Esophagus (tissue), 2 donors: ENCODE results near the gene CD180. TPM values are rescaled to one million over a fixed set of nuclear protein-coding genes. Genes with fewer than 3 reads are reported as not detected.

Experiments
- H3K27ac ChIP-seq, 2 donors: one replicate each; pipeline ENCODE4 v1.5.1; 2013; ENCODE audit warnings: low read depth in 2 of 2, mild to moderate bottlenecking in 2 of 2, inconsistent platforms in 1 of 2, low read length in 1 of 2, moderate library complexity in 1 of 2
- H3K27me3 ChIP-seq, 2 donors: one replicate each; pipeline ENCODE4 v1.6.1; 2013; ENCODE audit warnings: low read length in 2 of 2, control low read depth in 1 of 2, mild to moderate bottlenecking in 1 of 2; ENCODE audit not compliant: insufficient read depth in 2 of 2, control insufficient read depth in 1 of 2
- H3K36me3 ChIP-seq, 2 donors: one replicate each; pipeline ENCODE4 v1.6.1; 2013; ENCODE audit warnings: low read length in 1 of 2; ENCODE audit not compliant: control insufficient read depth in 2 of 2, insufficient read depth in 2 of 2
- H3K4me1 ChIP-seq, 2 donors: one replicate each; pipeline ENCODE4 v1.6.1; 2013; ENCODE audit warnings: low read length in 1 of 2; ENCODE audit not compliant: control insufficient read depth in 2 of 2, insufficient read depth in 2 of 2
- H3K4me3 ChIP-seq, 2 donors: one replicate each; pipeline ENCODE4 v1.5.1; 2013; ENCODE audit warnings: low read length in 2 of 2, mild to moderate bottlenecking in 2 of 2, low read depth in 1 of 2, moderate library complexity in 1 of 2
- H3K9me3 ChIP-seq, 2 donors: one replicate each; pipeline ENCODE4 v1.6.1; 2013; ENCODE audit warnings: mild to moderate bottlenecking in 2 of 2, low read depth in 1 of 2, low read length in 1 of 2, moderate library complexity in 1 of 2; ENCODE audit not compliant: control insufficient read depth in 2 of 2, insufficient read depth in 1 of 2
- WGBS, 2 donors: extraction: QIAGEN DNeasy Blood & Tissue Kit; methylation state at CpG; one replicate each; pipeline ENCODE4 v1.1.7; 2013; 5-methylcytosine and 5-hydroxymethylcytosine counted together
- polyA plus RNA-seq, 2 donors: library from polyadenylated mRNA; stranded (reverse); fragments of 200-250 nt; gene quantifications; one replicate each; pipeline ENCODE4 v1.2.3, GENCODE V29; 2013
- donor health status: healthy with polysubstance abuse.
- donor health status: Bipolar disorder and iron deficiency.

Gene CD180
- polyA plus RNA-seq, 2 donors = 0.06 to 0.12 TPM

DNA sequence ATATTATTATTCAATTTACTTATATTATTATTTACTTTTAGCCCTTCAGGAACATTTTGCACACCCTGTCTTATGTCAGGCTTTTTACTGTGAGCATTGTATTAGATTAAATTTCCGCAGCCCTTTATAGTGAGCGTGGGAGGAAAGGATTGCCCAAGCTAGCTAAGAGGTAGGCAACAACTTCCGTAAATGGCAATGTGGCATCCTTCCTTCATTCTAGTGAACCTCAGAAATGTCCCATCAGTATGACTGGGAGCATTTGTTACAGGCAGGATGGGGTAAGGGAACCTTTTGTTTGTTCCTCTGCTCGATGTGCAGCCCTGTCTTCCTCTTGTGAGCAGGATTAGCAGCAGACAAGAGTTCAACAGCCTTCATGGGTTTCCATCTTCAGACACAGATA, 6.2 kb upstream of the CD180 start:
- WGBS, 2 donors = 77 to 86% methylated on average over 4 of the region's 4 CpGs
- Histone ChIP-seq H3K9me3 (no peaks in the 10 kb centered on the region), H3K36me3 (no peaks in the 10 kb centered on the region), H3K4me1 (peaks cover 0 to 7% of the 10 kb centered on the region in 2 donors), H3K4me3 (no peak overlapping the region), H3K27ac (no peak overlapping the region), H3K27me3 (no peaks in the 10 kb centered on the region)

GRCh38 chr5:67201897-67202549, 5.4 kb upstream of the CD180 start:
- no peaks in the 10 kb centered on the region for H3K36me3 ChIP-seq
- H3K4me1 ChIP-seq = peaks cover 0 to 4% of the 10 kb centered on the region in 2 donors
- H3K27ac ChIP-seq = no peak overlapping the region
- H3K27me3 ChIP-seq = no peaks in the 10 kb centered on the region
- no peak overlapping the region for H3K4me3 ChIP-seq
- no peaks in the 10 kb centered on the region for H3K9me3 ChIP-seq
- 82% methylated on average over 6 of the region's 6 CpGs for WGBS, 2 donors

- Histone ChIP-seq H3K27ac (no peak overlapping the region), H3K4me1 (peaks cover 0 to 1% of the 10 kb centered on the region in 2 donors), H3K4me3 (no peak overlapping the region), H3K9me3 (no peaks in the 10 kb centered on the region), H3K27me3 (no peaks in the 10 kb centered on the region), H3K36me3 (no peaks in the 10 kb centered on the region)
- 96 to 97% methylated on average over 2 of the region's 2 CpGs for WGBS, 2 donors
Measured at GRCh38 chr5:67200809-67201562, 4.4 kb upstream of the CD180 start.

DNA sequence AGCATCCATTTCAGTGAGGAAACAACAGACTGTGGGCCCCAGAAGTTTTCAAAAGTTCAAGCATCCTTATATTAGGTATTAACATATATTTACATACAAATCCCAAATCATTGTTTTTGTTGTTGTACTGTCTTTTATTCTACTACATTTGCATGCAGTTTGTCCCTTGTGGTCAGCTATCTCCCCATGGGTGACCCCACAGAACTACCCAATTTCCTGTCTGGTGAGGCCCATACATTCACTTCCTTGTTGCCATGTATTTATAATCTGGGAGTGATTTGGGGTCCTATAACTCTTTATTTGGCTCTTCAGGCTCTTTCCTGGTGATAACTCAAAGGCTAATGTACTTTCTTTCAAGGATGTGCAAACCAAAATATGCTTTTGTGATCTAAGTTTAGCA, 3.3 kb upstream of the CD180 start:
- H3K4me1 ChIP-seq = no peaks in the 10 kb centered on the region
- no peak overlapping the region for H3K27ac ChIP-seq
- H3K36me3 ChIP-seq = no peaks in the 10 kb centered on the region
- H3K4me3 ChIP-seq = no peak overlapping the region
- no peaks in the 10 kb centered on the region for H3K27me3 ChIP-seq
- H3K9me3 ChIP-seq = no peaks in the 10 kb centered on the region

- 78 to 88% methylated on average over 1 of the region's 1 CpG for WGBS, 2 donors
- Histone ChIP-seq H3K27ac (no peak overlapping the region), H3K4me1 (no peaks in the 10 kb centered on the region), H3K27me3 (no peaks in the 10 kb centered on the region), H3K36me3 (no peaks in the 10 kb centered on the region), H3K4me3 (no peak overlapping the region), H3K9me3 (no peaks in the 10 kb centered on the region)
Measured at GRCh38 chr5:67198917-67199316, 2.3 kb upstream of the CD180 start.

DNA sequence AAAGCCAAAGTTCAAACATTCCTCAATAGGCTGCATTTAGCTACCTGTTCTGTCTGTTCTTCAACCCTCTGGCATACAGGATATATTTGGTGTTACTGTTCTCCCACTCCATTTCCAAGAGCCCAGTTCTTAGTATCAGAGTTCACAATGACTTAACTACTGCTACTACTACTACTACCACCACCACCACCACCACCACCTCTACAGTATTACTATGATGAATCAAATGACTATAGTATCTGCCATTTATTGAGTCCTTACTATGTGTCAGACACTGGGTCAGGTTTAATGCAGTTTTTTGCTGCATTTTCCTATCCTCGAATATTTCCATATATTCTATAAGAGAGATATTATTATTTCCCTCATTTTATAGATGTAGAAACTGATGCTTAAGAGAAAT, 937 bp upstream of the CD180 start:
- H3K9me3 ChIP-seq = no peaks in the 10 kb centered on the region
- WGBS, 2 donors = 95% methylated on average over 1 of the region's 1 CpG
- no peaks in the 10 kb centered on the region for H3K27me3 ChIP-seq
- H3K27ac ChIP-seq = no peak overlapping the region
- H3K36me3 ChIP-seq = no peaks in the 10 kb centered on the region
- no peak overlapping the region for H3K4me3 ChIP-seq
- H3K4me1 ChIP-seq = no peaks in the 10 kb centered on the region

GRCh38 chr5:67195406-67196275, 958 bp downstream of the CD180 start:
- 79 to 83% methylated on average over 7 of the region's 7 CpGs for WGBS, 2 donors
- no peaks in the 10 kb centered on the region for H3K9me3 ChIP-seq
- no peaks in the 10 kb centered on the region for H3K36me3 ChIP-seq
- no peak overlapping the region for H3K4me3 ChIP-seq
- no peak overlapping the region for H3K27ac ChIP-seq
- H3K27me3 ChIP-seq = no peaks in the 10 kb centered on the region
- H3K4me1 ChIP-seq = no peaks in the 10 kb centered on the region

DNA sequence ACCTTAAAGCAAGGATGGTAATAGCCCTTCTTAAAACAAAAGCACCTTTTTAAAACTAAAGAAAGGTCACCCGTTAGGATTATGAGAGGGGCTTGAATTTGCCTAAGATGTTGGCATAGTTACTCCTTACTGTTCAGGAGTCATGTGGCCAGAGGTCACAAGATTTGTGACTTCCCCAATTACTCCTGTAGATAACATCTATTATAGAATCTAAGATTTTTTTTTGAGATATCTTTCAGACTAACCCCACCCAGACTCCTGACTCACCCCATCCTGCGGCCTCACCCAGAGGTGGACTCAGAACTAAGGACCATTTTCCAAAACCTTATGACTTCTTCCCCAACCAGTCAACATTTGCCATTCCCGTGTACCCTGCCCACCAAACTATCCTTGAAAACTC, 2.4 kb downstream of the CD180 start:
- Histone ChIP-seq H3K4me1 (no peaks in the 10 kb centered on the region), H3K9me3 (no peaks in the 10 kb centered on the region), H3K27ac (no peak overlapping the region), H3K36me3 (no peaks in the 10 kb centered on the region), H3K27me3 (no peaks in the 10 kb centered on the region), H3K4me3 (no peak overlapping the region)
- WGBS, 2 donors = 84 to 89% methylated on average over 3 of the region's 3 CpGs

GRCh38 chr5:67193439-67193807, 3.2 kb downstream of the CD180 start:
- H3K27me3 ChIP-seq = no peaks in the 10 kb centered on the region
- 26 to 35% methylated on average over 2 of the region's 2 CpGs for WGBS, 2 donors
- no peak overlapping the region for H3K27ac ChIP-seq
- no peak overlapping the region for H3K4me3 ChIP-seq
- H3K36me3 ChIP-seq = no peaks in the 10 kb centered on the region
- H3K9me3 ChIP-seq = no peaks in the 10 kb centered on the region
- H3K4me1 ChIP-seq = no peaks in the 10 kb centered on the region
